ENCODE measurements around the gene TRIL. TPM values are rescaled to one million over a fixed set of nuclear protein-coding genes. Genes with fewer than 3 reads are reported as not detected.

Gene TRIL
- total RNA-seq, 4 donors from 2014 or later = 0.25 to 1.2 (median 0.63) TPM

DNA sequence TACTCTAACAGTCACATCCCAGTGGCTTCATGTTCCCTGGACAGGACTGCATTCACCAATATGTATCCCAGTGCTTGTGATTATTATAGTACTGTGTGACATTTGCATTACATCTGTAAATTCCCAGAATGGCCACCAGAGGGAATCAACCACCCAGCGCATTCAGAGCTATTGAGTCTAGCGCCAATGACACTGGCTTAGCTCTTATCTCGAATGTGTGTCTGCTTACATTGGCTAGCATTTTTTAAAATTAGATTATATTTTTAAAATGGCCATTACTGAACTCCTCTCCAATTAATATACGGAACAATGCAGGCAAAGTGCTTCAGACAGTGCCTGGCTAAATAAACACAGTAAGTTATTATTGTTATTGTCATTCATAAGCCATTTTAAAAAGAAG is 36.3 kb downstream of the TRIL start:
- no peak for TF ChIP-seq POLR2A (IDR thresholded peaks at IDR 0.05)
- TF ChIP-seq, protein P1, sequence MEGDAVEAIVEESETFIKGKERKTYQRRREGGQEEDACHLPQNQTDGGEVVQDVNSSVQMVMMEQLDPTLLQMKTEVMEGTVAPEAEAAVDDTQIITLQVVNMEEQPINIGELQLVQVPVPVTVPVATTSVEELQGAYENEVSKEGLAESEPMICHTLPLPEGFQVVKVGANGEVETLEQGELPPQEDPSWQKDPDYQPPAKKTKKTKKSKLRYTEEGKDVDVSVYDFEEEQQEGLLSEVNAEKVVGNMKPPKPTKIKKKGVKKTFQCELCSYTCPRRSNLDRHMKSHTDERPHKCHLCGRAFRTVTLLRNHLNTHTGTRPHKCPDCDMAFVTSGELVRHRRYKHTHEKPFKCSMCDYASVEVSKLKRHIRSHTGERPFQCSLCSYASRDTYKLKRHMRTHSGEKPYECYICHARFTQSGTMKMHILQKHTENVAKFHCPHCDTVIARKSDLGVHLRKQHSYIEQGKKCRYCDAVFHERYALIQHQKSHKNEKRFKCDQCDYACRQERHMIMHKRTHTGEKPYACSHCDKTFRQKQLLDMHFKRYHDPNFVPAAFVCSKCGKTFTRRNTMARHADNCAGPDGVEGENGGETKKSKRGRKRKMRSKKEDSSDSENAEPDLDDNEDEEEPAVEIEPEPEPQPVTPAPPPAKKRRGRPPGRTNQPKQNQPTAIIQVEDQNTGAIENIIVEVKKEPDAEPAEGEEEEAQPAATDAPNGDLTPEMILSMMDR (IDR thresholded peaks at IDR 0.05 in 4 of 5, conservative IDR thresholded peaks at IDR 0.05 in 1 of 5) = peak; percentile 70 to 92 (median 76)
- H3K27ac ChIP-seq = no peak overlapping the region
- peaks cover 0 to 7% (median 0%) of the 10 kb centered on the region in 3 donors for H3K27me3 ChIP-seq
- DNase-seq = peak in 1 of 2 donors; percentile 29
- no peak overlapping the region for H3K4me3 ChIP-seq
- H3K9me3 ChIP-seq = no peaks in the 10 kb centered on the region
- no peaks in the 10 kb centered on the region for H3K36me3 ChIP-seq
- intact Hi-C loops (cut with DNase I; ENCODE audit: low total_unique reads) (loop anchor here (1.0 kb wide), 3 partner anchors 180 to 486 kb away; no protein-coding TSS in a partner anchor), in situ Hi-C loops (cut with MboI; ENCODE audit: low sequenced_read_pairs in 4 of 4) (loop anchor here (5.0 kb wide), 4 partner anchors 180 to 485 kb away; no protein-coding TSS in a partner anchor)
- peak; percentile 96 to 97 for ATAC-seq
- peaks cover 0 to 4% of the 10 kb centered on the region in 2 donors for H3K4me1 ChIP-seq

DNA sequence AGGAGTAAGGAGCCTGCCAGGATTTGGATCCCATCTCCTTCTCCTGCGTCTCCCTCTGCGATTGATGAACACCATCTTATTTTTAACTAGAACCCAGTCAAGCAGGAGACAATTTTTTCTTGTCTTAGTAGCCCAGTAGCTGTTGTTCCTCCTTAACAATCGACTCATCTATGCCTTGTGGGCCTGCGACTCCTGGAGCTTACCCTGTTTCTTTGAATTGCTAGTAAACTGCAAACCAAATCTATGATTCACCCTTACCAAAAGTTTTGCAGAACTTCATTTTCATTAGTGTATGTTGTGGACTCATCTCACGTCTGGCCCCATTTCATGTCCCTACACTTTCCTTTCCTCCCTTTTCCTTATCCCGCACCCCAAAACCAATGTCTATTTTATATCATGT is 37.7 kb downstream of the TRIL start:
- Histone ChIP-seq H3K4me1 (no peaks in the 10 kb centered on the region), H3K9me3 (no peaks in the 10 kb centered on the region), H3K27me3 (no peaks in the 10 kb centered on the region), H3K36me3 (no peaks in the 10 kb centered on the region), H3K4me3 (no peak overlapping the region), H3K27ac (no peak overlapping the region)
- DNase-seq (no peak), ATAC-seq (no peak)
- TF ChIP-seq POLR2A (IDR thresholded peaks at IDR 0.05) = no peak
- TF ChIP-seq, protein P1 (IDR thresholded peaks at IDR 0.05 in 4 of 5, conservative IDR thresholded peaks at IDR 0.05 in 1 of 5) = no peak
- intact Hi-C loops (cut with DNase I; ENCODE audit: low total_unique reads) (no loop called here), in situ Hi-C loops (cut with MboI; ENCODE audit: low sequenced_read_pairs in 4 of 4) (loop anchor here (5.0 kb wide), 4 partner anchors 182 to 487 kb away; no protein-coding TSS in a partner anchor)

DNA sequence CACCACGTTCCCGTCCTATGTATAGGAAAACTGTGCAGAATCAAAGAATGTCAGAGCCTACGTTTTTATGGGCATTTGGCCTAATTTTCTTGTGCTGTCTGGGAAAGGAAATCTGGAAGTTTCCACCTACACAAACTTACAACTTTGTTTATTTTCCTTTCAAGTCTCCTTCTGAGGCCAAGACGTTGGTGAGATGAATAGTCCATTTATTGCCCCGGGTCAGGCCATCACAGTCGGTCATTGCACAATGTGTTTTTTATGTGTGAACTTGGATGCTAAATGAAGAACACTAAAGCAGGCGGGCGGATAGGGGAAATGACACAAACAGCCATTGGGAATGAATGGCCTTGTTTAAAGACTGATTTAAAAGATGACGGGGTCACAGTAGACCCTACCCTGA is 38.6 kb downstream of the TRIL start:
- ATAC-seq (no peak), DNase-seq (no peak)
- no peak overlapping the region for H3K4me3 ChIP-seq
- H3K9me3 ChIP-seq = no peaks in the 10 kb centered on the region
- no peaks in the 10 kb centered on the region for H3K4me1 ChIP-seq
- intact Hi-C loops (cut with DNase I; ENCODE audit: low total_unique reads) = no loop called here
- in situ Hi-C loops (cut with MboI; ENCODE audit: low sequenced_read_pairs in 4 of 4) = no loop called here
- H3K27me3 ChIP-seq = no peaks in the 10 kb centered on the region
- H3K36me3 ChIP-seq = no peaks in the 10 kb centered on the region
- no peak overlapping the region for H3K27ac ChIP-seq
- TF ChIP-seq, protein P1 (IDR thresholded peaks at IDR 0.05 in 4 of 5, conservative IDR thresholded peaks at IDR 0.05 in 1 of 5) = no peak
- no peak for TF ChIP-seq POLR2A (IDR thresholded peaks at IDR 0.05)

DNA sequence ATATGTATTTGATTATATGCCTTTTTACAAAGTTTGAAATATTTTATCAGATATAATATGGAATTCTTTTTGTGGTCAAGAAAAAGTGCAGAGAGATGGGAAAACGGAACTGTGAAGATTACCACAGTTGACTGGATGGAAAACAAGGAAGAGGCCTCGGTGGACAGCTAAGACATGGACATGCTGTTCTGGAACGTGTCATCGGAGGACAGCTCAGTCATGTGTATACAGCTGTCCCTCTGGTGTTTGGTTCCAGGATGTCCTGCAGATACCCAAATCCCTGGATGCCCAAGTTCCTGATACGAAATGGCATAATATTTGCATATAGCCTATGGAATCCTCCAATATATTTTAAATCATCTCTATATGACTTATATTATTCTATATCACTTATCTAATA is 49.4 kb downstream of the TRIL start:
- H3K36me3 ChIP-seq = no peaks in the 10 kb centered on the region
- TF ChIP-seq POLR2A (IDR thresholded peaks at IDR 0.05) = no peak
- TF ChIP-seq, protein P1 (IDR thresholded peaks at IDR 0.05 in 4 of 5, conservative IDR thresholded peaks at IDR 0.05 in 1 of 5) = no peak
- in situ Hi-C loops (cut with MboI; ENCODE audit: low sequenced_read_pairs in 4 of 4) (no loop called here), intact Hi-C loops (cut with DNase I; ENCODE audit: low total_unique reads) (no loop called here)
- DNase-seq (peak in 1 of 2 donors; percentile 10), ATAC-seq (peak in 1 of 2 donors; percentile 78)
- H3K4me1 ChIP-seq = peaks cover 9 to 13% of the 10 kb centered on the region in 2 donors
- H3K27ac ChIP-seq = no peak overlapping the region
- no peaks in the 10 kb centered on the region for H3K27me3 ChIP-seq
- H3K4me3 ChIP-seq = no peak overlapping the region
- H3K9me3 ChIP-seq = peaks cover 0 to 3% (median 0%) of the 10 kb centered on the region in 3 donors

DNA sequence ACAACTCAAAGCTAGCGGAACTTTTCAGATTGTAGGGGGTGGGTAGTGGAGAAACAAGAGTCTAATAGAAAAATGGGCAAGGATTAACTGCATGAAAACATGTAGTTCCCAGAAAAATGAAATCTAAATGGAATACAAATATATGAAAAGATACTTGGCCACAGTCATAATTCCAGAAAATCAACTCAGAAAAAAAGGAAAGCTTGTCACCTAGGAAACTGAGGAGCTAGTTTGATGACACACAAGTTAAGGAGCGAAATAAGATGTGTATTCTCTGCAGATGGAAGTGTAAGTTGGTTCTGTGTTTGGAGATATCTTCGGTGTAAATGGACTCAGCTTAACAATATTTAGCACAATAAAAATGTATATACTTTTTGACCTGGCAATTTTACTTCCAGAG is 52.7 kb downstream of the TRIL start:
- Histone ChIP-seq H3K4me3 (no peak overlapping the region), H3K4me1 (peaks cover 9 to 18% of the 10 kb centered on the region in 2 donors), H3K9me3 (no peaks in the 10 kb centered on the region), H3K27ac (no peak overlapping the region), H3K36me3 (no peaks in the 10 kb centered on the region), H3K27me3 (no peaks in the 10 kb centered on the region)
- TF ChIP-seq, protein P1 (IDR thresholded peaks at IDR 0.05 in 4 of 5, conservative IDR thresholded peaks at IDR 0.05 in 1 of 5) = no peak
- TF ChIP-seq POLR2A (IDR thresholded peaks at IDR 0.05) = no peak
- intact Hi-C loops (cut with DNase I; ENCODE audit: low total_unique reads) (no loop called here), in situ Hi-C loops (cut with MboI; ENCODE audit: low sequenced_read_pairs in 4 of 4) (no loop called here)
- DNase-seq = no peak
- no peak for ATAC-seq

Data from gastrocnemius medialis (tissue), 4 donors.